ENCODE data around the gene ATPAF1.

ATPAF1 gene

DNA sequence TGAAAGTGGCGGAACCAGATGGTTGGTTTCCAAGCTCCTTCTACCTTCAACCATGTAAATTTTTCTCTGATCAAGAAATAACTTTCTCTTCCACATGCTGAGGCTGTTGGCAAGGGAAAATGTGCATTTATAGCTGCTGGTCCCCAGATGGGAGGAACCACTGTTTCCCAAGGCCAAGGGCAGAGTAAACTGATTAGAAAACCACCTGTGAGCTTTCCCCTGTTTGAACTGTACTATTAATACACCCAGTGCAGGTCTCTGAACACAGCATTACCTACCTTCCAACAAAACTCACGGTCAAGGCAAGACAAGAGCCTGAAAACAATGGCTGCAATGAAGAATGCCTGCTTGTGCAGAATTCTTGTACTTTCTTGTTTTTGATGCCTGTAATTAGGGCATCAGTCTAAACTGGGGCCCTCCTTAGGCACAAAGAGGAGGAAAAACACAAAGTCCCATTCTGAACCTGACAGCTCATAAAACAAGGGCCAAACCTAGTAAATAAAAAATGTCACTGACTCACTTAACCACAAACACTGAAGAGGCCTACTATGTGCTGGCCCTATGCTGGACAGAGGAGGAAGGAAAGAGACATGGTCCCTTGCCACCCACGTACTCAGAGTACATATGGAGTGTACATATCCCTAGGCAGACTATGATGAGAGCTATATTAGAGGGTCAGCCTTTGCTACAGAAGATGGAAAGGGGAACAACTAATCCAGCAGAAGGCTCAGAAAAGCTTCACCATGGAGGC lies 66.7 kb downstream of the ATPAF1 start:
- no peak for DNase-seq (ENCODE audit: extremely low read depth, low read depth)
- TF ChIP-seq, protein P1, sequence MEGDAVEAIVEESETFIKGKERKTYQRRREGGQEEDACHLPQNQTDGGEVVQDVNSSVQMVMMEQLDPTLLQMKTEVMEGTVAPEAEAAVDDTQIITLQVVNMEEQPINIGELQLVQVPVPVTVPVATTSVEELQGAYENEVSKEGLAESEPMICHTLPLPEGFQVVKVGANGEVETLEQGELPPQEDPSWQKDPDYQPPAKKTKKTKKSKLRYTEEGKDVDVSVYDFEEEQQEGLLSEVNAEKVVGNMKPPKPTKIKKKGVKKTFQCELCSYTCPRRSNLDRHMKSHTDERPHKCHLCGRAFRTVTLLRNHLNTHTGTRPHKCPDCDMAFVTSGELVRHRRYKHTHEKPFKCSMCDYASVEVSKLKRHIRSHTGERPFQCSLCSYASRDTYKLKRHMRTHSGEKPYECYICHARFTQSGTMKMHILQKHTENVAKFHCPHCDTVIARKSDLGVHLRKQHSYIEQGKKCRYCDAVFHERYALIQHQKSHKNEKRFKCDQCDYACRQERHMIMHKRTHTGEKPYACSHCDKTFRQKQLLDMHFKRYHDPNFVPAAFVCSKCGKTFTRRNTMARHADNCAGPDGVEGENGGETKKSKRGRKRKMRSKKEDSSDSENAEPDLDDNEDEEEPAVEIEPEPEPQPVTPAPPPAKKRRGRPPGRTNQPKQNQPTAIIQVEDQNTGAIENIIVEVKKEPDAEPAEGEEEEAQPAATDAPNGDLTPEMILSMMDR (IDR thresholded peaks at IDR 0.05; ENCODE audit: low read depth, low read length, missing control alignments): no peak

GRCh38 chr1:46599059-46599970 lies 68.8 kb downstream of the ATPAF1 start:
- DNase-seq (ENCODE audit: extremely low read depth, low read depth): no peak
- TF ChIP-seq, protein P1 (IDR thresholded peaks at IDR 0.05; ENCODE audit: low read depth, low read length, missing control alignments): no peak
- H3K4me3 ChIP-seq (replicated peaks; ENCODE audit: low read depth, low read length): no peak overlapping the region

More for the DNA sequence above, 66.7 kb downstream of the ATPAF1 start:
- H3K4me3 ChIP-seq (replicated peaks; ENCODE audit: low read depth, low read length): no peak overlapping the region

DNA sequence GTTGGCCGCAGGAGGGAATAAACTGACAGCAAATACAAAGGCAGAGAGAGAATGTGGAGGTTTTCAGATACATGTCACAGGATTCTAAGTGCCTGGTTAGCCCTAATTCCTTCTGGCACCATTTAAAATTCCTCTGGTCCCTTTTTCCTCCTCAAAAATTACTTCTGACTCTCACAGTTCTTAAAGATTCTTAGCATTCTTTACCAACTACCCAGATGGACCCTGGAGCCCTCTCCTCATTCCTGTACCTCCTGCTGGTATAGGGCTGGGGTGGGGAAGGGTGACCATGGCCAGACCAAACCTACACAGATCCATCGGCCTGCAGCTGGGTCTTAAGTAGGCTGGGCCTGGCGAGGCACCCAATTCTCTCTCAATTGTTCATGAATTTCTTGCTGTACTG lies 71.3 kb downstream of the ATPAF1 start:
- no peak for DNase-seq (ENCODE audit: extremely low read depth, low read depth)
- H3K4me3 ChIP-seq (replicated peaks; ENCODE audit: low read depth, low read length): no peak overlapping the region
- TF ChIP-seq, protein P1 (IDR thresholded peaks at IDR 0.05; ENCODE audit: low read depth, low read length, missing control alignments): no peak

DNA sequence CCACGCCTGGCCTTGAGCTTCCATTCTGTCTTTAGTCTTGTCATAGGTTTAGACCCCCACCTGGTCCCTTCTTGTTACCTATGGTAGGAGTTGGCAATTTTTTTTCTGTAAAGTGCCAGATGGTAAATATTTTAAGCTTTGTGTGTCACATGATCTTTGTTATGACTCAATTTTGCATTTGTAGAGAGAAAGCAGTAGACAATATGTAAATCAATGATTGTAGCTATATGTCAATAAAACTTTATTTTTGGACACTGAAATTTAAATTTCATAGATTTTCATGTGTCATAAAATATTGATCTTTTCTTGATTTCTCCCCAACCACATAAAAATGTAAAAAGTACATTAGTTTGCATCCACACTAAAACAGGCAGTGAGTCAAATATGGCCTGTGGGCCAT lies 72.1 kb downstream of the ATPAF1 start:
- DNase-seq (ENCODE audit: extremely low read depth, low read depth): no peak
- H3K4me3 ChIP-seq (replicated peaks; ENCODE audit: low read depth, low read length): no peak overlapping the region
- TF ChIP-seq, protein P1 (IDR thresholded peaks at IDR 0.05; ENCODE audit: low read depth, low read length, missing control alignments): no peak

GRCh38 chr1:46595127-46595526 lies 73.0 kb downstream of the ATPAF1 start:
- DNase-seq (ENCODE audit: extremely low read depth, low read depth): no peak
- TF ChIP-seq, protein P1 (IDR thresholded peaks at IDR 0.05; ENCODE audit: low read depth, low read length, missing control alignments): no peak
- H3K4me3 ChIP-seq (replicated peaks; ENCODE audit: low read depth, low read length): no peak overlapping the region

- DNase-seq (ENCODE audit: extremely low read depth, low read depth): no peak
- TF ChIP-seq, protein P1 (IDR thresholded peaks at IDR 0.05; ENCODE audit: low read depth, low read length, missing control alignments): no peak
- no peak overlapping the region for H3K4me3 ChIP-seq (replicated peaks; ENCODE audit: low read depth, low read length)
These were observed 74.1 kb downstream of the ATPAF1 start for GRCh38 chr1:46594063-46594462.

All from HFF-Myc (cell line).